HFF-Myc (cell line): Measurements from ENCODE around the gene UBE2K.
"Not testable (repeated sequence)": the region's sequence is repeated elsewhere in the genome, so short reads cannot be mapped to it uniquely, and the experiment has no call there.

Experiments used
- DNase-seq: peaks from one replicate; pipeline ENCODE4 v3.0.0-alpha.2; 2011; ENCODE audit warnings: low read depth; ENCODE audit errors: extremely low read depth
- H3K4me3 ChIP-seq: replicated peaks from 2 replicates; pipeline ENCODE4 v1.5.1; 2011; ENCODE audit warnings: low read depth, mild to moderate bottlenecking, control low read depth, low read length
- CTCF ChIP-seq: IDR thresholded peaks from 2 replicates; pipeline ENCODE4 v1.5.1; 2012; ENCODE audit warnings: mild to moderate bottlenecking, low read depth, low read length, control low read depth; ENCODE audit errors: missing control alignments

The UBE2K gene

DNA sequence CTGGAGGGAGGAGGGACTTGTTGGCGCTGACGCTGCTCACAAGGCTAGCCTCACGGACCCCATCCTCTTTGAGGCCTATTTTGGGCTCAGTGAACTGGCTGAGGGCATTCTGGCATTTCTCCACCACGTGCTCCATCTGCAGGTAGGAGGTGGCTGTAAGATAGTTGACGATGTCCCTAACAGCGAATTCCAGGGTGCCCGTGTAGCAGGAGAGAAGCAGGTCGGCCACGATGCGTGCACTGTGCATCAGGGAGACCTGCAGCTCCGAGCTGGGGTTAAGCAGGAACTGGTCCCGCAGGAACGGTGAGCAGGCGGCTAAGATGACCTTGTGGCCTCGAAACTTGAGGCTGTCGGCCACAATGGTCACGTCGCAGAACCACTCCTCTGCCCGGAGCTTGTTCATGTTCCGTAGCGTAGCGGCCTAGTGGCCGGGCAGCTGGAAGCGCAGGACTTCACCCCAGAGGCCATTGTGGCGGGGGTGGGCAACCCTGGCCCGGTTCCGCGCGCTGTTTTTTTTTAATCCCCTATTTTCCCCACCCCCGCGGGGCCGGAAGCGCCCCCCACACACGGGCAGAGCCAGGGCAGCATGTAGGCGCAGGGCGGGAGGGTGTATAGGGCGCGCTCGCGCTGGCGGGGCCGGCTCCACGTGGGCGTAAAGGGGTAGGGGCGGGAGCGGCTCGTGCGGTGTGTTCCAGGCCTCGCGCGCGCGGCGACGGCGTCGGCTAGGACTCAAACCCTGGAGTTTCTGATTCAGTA is 73.2 kb downstream of the UBE2K start:
- no peak overlapping the region for H3K4me3 ChIP-seq
- TF ChIP-seq CTCF = no peak
- DNase-seq = no peak

GRCh38 chr4:39781988-39782387 is 84.1 kb downstream of the UBE2K start:
- DNase-seq = not testable (repeated sequence)

GRCh38 chr4:39785083-39785482 is 87.1 kb downstream of the UBE2K start:
- DNase-seq = no peak
- TF ChIP-seq CTCF = no peak

More at GRCh38 chr4:39781988-39782387, 84.1 kb downstream of the UBE2K start:
- H3K4me3 ChIP-seq = not testable (repeated sequence)

GRCh38 chr4:39786838-39787237 is 88.9 kb downstream of the UBE2K start:
- no peak for DNase-seq
- H3K4me3 ChIP-seq = no peak overlapping the region
- TF ChIP-seq CTCF = no peak

More at GRCh38 chr4:39785083-39785482, 87.1 kb downstream of the UBE2K start:
- H3K4me3 ChIP-seq = no peak overlapping the region

DNA sequence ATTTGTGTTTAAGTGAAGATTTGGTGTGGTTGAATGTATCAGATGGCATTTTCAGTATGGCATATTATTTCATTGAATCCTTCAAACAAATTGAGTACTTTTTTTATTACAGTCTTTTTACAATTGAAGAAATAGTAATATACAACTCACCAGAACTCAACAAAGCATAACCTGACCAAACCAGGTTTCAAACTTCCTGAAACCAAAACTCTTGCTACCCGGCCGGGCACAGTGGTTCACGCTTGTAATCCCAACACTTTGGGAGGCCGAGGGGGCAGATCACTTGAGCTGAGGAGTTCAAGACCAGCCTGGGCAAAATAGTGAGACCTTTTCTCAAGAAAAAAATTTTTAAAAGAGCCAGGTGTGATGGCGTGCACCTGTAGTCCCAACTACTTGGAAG is 94.2 kb downstream of the UBE2K start:
- H3K4me3 ChIP-seq = no peak overlapping the region

GRCh38 chr4:39792529-39792928 is 94.6 kb downstream of the UBE2K start:
- H3K4me3 ChIP-seq = no peak overlapping the region
- DNase-seq = no peak
- no peak for TF ChIP-seq CTCF

More for the DNA sequence above, 94.2 kb downstream of the UBE2K start:
- TF ChIP-seq CTCF = no peak
- no peak for DNase-seq

GRCh38 chr4:39792976-39793375 is 95.0 kb downstream of the UBE2K start:
- H3K4me3 ChIP-seq, DNase-seq: not testable (repeated sequence)

DNA sequence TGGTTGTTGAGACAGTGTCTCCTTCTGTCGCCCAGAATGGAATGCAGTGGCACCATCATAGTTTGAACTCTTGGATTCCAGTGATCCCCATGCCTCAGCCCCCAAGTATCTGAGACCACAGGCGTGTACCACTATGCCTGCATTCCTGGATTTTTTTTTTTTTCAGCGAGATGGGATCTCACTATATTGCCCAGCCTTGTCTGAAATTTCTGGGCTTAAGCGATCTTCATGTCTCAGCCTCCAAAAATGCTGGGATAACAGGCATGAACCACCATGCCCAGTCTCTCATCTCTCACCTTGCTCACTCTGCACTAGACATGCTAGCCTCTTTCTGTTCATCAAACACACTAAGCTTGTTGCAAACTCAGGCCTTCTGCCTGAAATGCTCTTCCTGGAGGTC is 104.1 kb downstream of the UBE2K start:
- DNase-seq = no peak
- no peak for TF ChIP-seq CTCF
- no peak overlapping the region for H3K4me3 ChIP-seq
